Astrocyte (in vitro differentiated cells and primary cell): ENCODE data around the gene CMTM8. TPM values are rescaled to one million over a fixed set of nuclear protein-coding genes. Genes with fewer than 3 reads are reported as not detected.

Experiments
- DNase-seq: peaks from one replicate; pipeline ENCODE4 v3.0.0-alpha.2; 2010; ENCODE audit warnings: low read depth
- FAIRE-seq: peaks from 2 replicates; lab custom pipeline; 2011; peaks lifted over from hg19 to GRCh38; lab: Jason Lieb, UNC
- H2AFZ ChIP-seq: 2 replicates; pipeline ENCODE4 v1.6.0; 2012; ENCODE audit warnings: low read depth, low read length, inconsistent platforms
- H3K27ac ChIP-seq: 2 replicates; pipeline ENCODE4 v1.5.1; 2011; ENCODE audit warnings: low read depth, low read length, inconsistent platforms
- H3K27me3 ChIP-seq: 2 replicates; pipeline ENCODE4 v1.6.0; 2011; ENCODE audit warnings: low read length, inconsistent platforms; ENCODE audit not compliant: insufficient read depth
- H3K36me3 ChIP-seq: 2 replicates; pipeline ENCODE4 v1.5.1; 2011; ENCODE audit warnings: low read length, inconsistent platforms; ENCODE audit not compliant: insufficient read depth
- H3K4me1 ChIP-seq: 2 replicates; pipeline ENCODE4 v1.5.1; 2011; ENCODE audit warnings: low read length, inconsistent platforms; ENCODE audit not compliant: insufficient read depth
- H3K4me2 ChIP-seq: 2 replicates; pipeline ENCODE4 v1.6.0; 2012; ENCODE audit warnings: low read length, inconsistent platforms
- H3K4me3 ChIP-seq: 2 replicates; pipeline ENCODE4 v1.5.1; 2011; ENCODE audit warnings: low read depth, mild to moderate bottlenecking, low read length, inconsistent platforms; ENCODE audit not compliant: insufficient read depth
- H3K79me2 ChIP-seq: 2 replicates; pipeline ENCODE4 v1.6.0; 2012; ENCODE audit warnings: mild to moderate bottlenecking, low read length, inconsistent platforms; ENCODE audit not compliant: insufficient read depth
- H3K9ac ChIP-seq: 2 replicates; pipeline ENCODE4 v1.6.0; 2012; ENCODE audit warnings: mild to moderate bottlenecking, low read length, inconsistent platforms
- H3K9me3 ChIP-seq: 2 replicates; pipeline ENCODE4 v1.5.1; 2012; ENCODE audit warnings: low read depth, mild to moderate bottlenecking, low read length, inconsistent platforms; ENCODE audit not compliant: insufficient read depth
- H4K20me1 ChIP-seq: 2 replicates; pipeline ENCODE4 v1.6.0; 2012; ENCODE audit warnings: low read length, inconsistent platforms; ENCODE audit not compliant: insufficient read depth
- H3K27ac Mint-ChIP-seq: one replicate; pipeline ENCODE4 v1.8.0; 2021; ENCODE audit warnings: mild to moderate bottlenecking, mixed read lengths; ENCODE audit not compliant: unreplicated experiment
- H3K27me3 Mint-ChIP-seq: one replicate; pipeline ENCODE4 v1.8.0; 2021; ENCODE audit warnings: low read depth, mixed read lengths; ENCODE audit not compliant: unreplicated experiment
- H3K36me3 Mint-ChIP-seq: one replicate; pipeline ENCODE4 v1.8.0; 2021; ENCODE audit warnings: low read depth, mixed read lengths; ENCODE audit not compliant: unreplicated experiment
- H3K4me1 Mint-ChIP-seq: one replicate; pipeline ENCODE4 v1.8.0; 2021; ENCODE audit warnings: low read depth, mixed read lengths; ENCODE audit not compliant: unreplicated experiment
- H3K4me3 Mint-ChIP-seq: one replicate; pipeline ENCODE4 v1.8.0; 2021; ENCODE audit warnings: mild to moderate bottlenecking, moderate library complexity, mixed read lengths; ENCODE audit not compliant: unreplicated experiment
- H3K9me3 Mint-ChIP-seq: one replicate; pipeline ENCODE4 v1.8.0; 2021; ENCODE audit warnings: mild to moderate bottlenecking, mixed read lengths; ENCODE audit not compliant: unreplicated experiment
- EZH2 ChIP-seq: IDR thresholded peaks from 2 replicates; pipeline ENCODE4 v1.6.1; 2012; ENCODE audit warnings: mild to moderate bottlenecking, low read length, inconsistent platforms; ENCODE audit not compliant: insufficient read depth
- total RNA-seq: library from RNA; stranded (reverse); gene quantifications from 2 replicates; pipeline ENCODE4 v1.2.1, GENCODE V29; 2021
- TF ChIP-seq, protein P1 (sequence below): IDR thresholded peaks from 2 replicates; pipeline ENCODE4 v1.5.1; 2011; ENCODE audit warnings: low read depth, mild to moderate bottlenecking, inconsistent platforms, low read length, moderate library complexity; ENCODE audit not compliant: insufficient read depth

The CMTM8 gene
- total RNA-seq, 1 donor from 2014 or later = 1.6 TPM

DNA sequence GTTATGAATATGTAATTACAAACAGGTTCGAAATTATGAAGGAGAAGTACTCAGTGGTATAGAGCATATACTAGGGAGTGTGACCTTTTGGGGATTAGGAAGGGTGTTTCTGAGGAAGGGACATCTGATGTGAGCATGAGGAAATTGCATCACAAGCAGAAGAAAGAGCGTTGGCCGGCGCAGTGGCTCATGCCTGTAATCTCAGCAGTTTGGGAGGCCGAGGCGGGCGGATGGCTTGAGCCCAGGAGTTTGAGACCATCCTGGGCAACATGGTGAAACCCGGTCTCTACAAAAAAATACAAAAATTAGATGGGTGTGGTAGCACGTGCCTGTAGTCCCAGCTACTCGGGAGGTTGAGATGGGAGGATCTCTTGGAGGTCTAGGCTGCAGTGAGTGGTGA, 160.1 kb downstream of the CMTM8 start:
- H3K27ac Mint-ChIP-seq = no peak overlapping the region
- no peak for TF ChIP-seq EZH2
- TF ChIP-seq, protein P1, sequence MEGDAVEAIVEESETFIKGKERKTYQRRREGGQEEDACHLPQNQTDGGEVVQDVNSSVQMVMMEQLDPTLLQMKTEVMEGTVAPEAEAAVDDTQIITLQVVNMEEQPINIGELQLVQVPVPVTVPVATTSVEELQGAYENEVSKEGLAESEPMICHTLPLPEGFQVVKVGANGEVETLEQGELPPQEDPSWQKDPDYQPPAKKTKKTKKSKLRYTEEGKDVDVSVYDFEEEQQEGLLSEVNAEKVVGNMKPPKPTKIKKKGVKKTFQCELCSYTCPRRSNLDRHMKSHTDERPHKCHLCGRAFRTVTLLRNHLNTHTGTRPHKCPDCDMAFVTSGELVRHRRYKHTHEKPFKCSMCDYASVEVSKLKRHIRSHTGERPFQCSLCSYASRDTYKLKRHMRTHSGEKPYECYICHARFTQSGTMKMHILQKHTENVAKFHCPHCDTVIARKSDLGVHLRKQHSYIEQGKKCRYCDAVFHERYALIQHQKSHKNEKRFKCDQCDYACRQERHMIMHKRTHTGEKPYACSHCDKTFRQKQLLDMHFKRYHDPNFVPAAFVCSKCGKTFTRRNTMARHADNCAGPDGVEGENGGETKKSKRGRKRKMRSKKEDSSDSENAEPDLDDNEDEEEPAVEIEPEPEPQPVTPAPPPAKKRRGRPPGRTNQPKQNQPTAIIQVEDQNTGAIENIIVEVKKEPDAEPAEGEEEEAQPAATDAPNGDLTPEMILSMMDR = no peak
- H3K9me3 Mint-ChIP-seq = no peaks in the 10 kb centered on the region
- H2AFZ ChIP-seq = no peak overlapping the region
- H3K9me3 ChIP-seq = no peaks in the 10 kb centered on the region
- no peak overlapping the region for H3K9ac ChIP-seq
- H3K36me3 ChIP-seq = no peaks in the 10 kb centered on the region
- H3K27ac ChIP-seq = no peak overlapping the region
- no peak overlapping the region for H3K4me2 ChIP-seq
- no peak for FAIRE-seq
- peaks cover 9% of the 10 kb centered on the region for H3K4me1 ChIP-seq
- no peaks in the 10 kb centered on the region for H3K27me3 ChIP-seq
- peaks cover 17% of the 10 kb centered on the region for H4K20me1 ChIP-seq
- no peak for DNase-seq
- no peaks in the 10 kb centered on the region for H3K27me3 Mint-ChIP-seq
- peaks cover 8% of the 10 kb centered on the region for H3K4me1 Mint-ChIP-seq
- H3K79me2 ChIP-seq = peaks cover 58% of the 10 kb centered on the region
- no peaks in the 10 kb centered on the region for H3K36me3 Mint-ChIP-seq
- no peak overlapping the region for H3K4me3 ChIP-seq
- no peak overlapping the region for H3K4me3 Mint-ChIP-seq

DNA sequence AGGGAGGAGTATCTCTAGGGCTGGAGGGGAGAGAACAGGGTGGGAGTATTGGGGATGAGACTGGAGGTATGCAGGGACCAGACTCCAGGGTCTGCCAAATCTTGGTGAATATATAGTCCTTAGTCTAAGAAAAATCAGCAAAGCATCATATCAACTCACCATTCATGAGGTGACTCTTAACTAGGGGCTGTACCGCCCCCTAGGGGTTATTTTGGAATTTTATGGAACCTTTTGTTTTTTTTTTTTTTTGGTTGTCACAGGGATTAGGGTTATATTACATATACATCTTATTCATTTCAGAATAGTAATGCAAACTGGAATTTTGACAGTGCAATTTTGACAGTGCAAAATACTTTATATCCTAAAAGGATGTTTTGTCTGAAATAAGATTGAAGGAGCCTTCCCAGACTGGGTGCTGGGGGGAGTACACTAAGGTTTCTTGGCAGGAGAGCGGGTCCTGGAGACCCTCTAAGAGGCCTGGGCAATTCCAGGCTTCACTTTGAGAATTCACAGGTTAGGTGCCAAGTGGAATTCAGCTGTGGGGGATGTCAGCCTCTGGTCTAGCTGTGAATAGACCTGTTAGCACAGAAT, 160.6 kb downstream of the CMTM8 start:
- Mint-ChIP-seq H3K4me3 (no peak overlapping the region), H3K36me3 (no peaks in the 10 kb centered on the region), H3K27ac (no peak overlapping the region), H3K27me3 (no peaks in the 10 kb centered on the region), H3K9me3 (no peaks in the 10 kb centered on the region), H3K4me1 (peaks cover 8% of the 10 kb centered on the region)
- Histone ChIP-seq H3K9ac (no peak overlapping the region), H2AFZ (no peak overlapping the region), H3K36me3 (no peaks in the 10 kb centered on the region), H3K4me1 (peaks cover 9% of the 10 kb centered on the region), H3K4me2 (no peak overlapping the region), H3K27me3 (no peaks in the 10 kb centered on the region), H3K79me2 (peaks cover 55% of the 10 kb centered on the region), H4K20me1 (peaks cover 11% of the 10 kb centered on the region), H3K4me3 (no peak overlapping the region), H3K9me3 (no peaks in the 10 kb centered on the region), H3K27ac (no peak overlapping the region)
- no peak for TF ChIP-seq EZH2
- TF ChIP-seq, protein P1 = peak; percentile 61
- DNase-seq (no peak), FAIRE-seq (no peak)

DNA sequence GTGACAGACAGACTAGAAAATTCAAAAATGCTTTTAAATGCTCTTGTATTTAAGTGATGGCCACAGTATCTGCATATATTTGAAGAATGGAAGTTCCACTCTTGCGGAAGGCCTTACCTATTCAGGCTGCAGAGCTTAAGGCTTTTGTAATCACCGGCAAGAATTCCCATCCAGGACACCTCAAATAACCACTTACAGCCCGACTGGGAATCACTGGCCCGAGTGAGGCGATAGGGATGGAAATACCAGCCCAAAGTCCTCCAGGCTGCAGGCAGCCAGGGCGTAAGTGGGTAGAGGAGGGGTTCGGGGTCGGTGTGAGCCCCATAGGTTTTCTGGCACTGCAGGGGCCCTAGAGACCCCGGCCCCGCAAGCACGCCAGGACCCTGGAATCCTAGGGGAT, 162.6 kb downstream of the CMTM8 start:
- no peaks in the 10 kb centered on the region for H3K9me3 ChIP-seq
- H3K4me3 ChIP-seq = peak overlapping the region; percentile 50
- Mint-ChIP-seq H3K27me3 (no peaks in the 10 kb centered on the region), H3K9me3 (no peaks in the 10 kb centered on the region), H3K4me1 (peaks cover 8% of the 10 kb centered on the region), H3K27ac (peak overlapping the region; percentile 75), H3K36me3 (no peaks in the 10 kb centered on the region), H3K4me3 (no peak overlapping the region)
- no peaks in the 10 kb centered on the region for H3K36me3 ChIP-seq
- peaks cover 4% of the 10 kb centered on the region for H4K20me1 ChIP-seq
- peak overlapping the region; percentile 74 for H3K9ac ChIP-seq
- peak overlapping the region; percentile 69 for H3K27ac ChIP-seq
- no peak for DNase-seq
- no peaks in the 10 kb centered on the region for H3K27me3 ChIP-seq
- H3K4me1 ChIP-seq = peaks cover 9% of the 10 kb centered on the region
- peak overlapping the region; percentile 77 for H2AFZ ChIP-seq
- TF ChIP-seq, protein P1 = no peak
- no peak for TF ChIP-seq EZH2
- FAIRE-seq = no peak
- H3K4me2 ChIP-seq = peak overlapping the region; percentile 90
- H3K79me2 ChIP-seq = peaks cover 46% of the 10 kb centered on the region
